AG09309 (cell line): ENCODE data around the gene ST7.

Experiments
- DNase-seq: peaks from one replicate; pipeline ENCODE4 v3.0.0-alpha.2; 2010; ENCODE audit warnings: low read depth
- H3K4me3 ChIP-seq: 2 replicates; pipeline ENCODE4 v1.5.1; 2011; ENCODE audit warnings: mild to moderate bottlenecking, low read depth, low read length, moderate library complexity; ENCODE audit not compliant: control insufficient read depth
- CTCF ChIP-seq: IDR thresholded peaks from 2 replicates; pipeline ENCODE4 v1.5.1; 2011; ENCODE audit warnings: mild to moderate bottlenecking, low read depth, low read length, inconsistent platforms; ENCODE audit not compliant: insufficient read depth, control insufficient read depth; ENCODE audit errors: missing control alignments

Gene ST7

DNA sequence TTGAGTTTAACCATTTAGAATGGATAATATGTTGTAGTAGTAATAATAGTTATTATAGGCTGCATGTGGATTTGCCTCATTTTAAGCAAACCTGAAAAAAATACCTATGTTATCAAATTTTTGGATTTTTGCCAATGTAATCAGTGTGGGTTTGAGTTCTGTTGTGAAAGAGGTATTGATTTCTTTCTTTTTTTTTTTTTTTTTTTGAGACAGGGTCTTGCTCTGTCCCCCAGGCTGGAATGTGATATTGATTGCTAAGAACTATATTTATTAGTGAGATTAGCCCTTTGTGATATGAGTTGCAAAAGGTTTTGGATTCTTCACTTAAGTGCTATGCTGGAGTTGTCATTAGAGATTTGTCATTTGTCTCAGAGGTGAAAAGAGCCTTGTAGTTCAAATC lies 124.4 kb downstream of the ST7 start:
- H3K4me3 ChIP-seq, result no peak overlapping the region
- no peak for TF ChIP-seq CTCF
- DNase-seq, result no peak

GRCh38 chr7:117082647-117083046 lies 129.3 kb downstream of the ST7 start:
- DNase-seq, result no peak
- TF ChIP-seq CTCF, result no peak
- H3K4me3 ChIP-seq, result no peak overlapping the region

- no peak for TF ChIP-seq CTCF
- no peak overlapping the region for H3K4me3 ChIP-seq
- DNase-seq, result no peak
Measured at GRCh38 chr7:117083648-117084047, 130.3 kb downstream of the ST7 start.

GRCh38 chr7:117084286-117084685 lies 131.0 kb downstream of the ST7 start:
- no peak for DNase-seq
- TF ChIP-seq CTCF, result no peak

DNA sequence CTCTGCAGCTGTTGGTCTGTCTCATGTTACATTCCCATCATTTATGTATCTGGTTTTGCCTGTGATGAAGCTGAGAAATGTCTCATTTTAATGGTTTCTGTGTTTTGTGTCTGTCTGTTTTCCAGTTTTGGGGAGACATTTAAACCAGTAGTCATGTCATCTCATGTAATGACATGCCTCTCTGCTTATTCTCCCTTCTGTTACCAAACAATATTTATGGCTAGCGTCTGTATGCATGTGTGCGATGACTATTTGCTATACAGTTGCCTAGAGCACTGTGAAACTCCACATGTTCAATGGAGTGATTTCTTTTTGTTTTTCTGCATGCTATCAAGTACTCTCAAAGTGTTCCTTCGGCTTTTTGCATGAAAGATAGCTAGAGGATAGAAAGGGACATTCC lies 132.0 kb downstream of the ST7 start:
- no peak overlapping the region for H3K4me3 ChIP-seq
- DNase-seq, result no peak
- TF ChIP-seq CTCF, result no peak

More at GRCh38 chr7:117084286-117084685, 131.0 kb downstream of the ST7 start:
- no peak overlapping the region for H3K4me3 ChIP-seq

DNA sequence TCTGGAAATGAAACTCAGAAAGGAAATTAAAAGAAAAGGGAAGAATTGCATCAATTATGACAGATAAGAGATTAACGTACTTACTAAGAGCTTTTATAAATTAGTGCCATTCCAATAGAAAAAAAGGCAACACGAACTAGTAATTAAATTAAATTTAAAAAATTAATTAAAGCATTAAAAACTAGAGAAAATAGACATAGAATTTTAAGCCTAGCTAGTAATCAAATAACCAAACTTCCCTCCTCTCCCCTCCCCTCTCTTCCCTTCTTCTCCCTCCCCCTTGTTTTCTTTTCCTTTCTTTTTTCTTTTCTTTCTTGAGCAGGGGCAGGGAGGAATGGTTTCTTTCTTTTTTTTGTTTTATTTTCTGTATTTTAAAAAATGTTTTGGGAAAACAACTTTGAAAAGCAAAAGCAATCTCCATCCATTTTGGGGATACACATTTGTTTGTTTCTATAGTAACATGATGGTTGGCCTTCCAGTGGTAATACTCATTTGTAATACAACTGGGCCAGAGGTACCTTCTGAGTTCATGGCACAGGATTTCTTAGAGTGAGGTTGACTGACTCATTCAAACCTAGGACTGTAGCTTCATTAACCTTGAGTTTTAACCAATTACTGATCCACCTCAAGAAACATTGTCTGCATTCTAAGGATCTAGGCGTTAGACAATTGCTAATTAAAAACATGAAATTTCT lies 132.6 kb downstream of the ST7 start:
- no peak for DNase-seq
- no peak overlapping the region for H3K4me3 ChIP-seq
- no peak for TF ChIP-seq CTCF
